NCI-H1436 treated with DMSO at 0.1 percent for 48 hours (cell line): ENCODE data around the gene SUPT3H.
"Not testable (repeated sequence)": the region's sequence is repeated elsewhere in the genome, so short reads cannot be mapped to it uniquely, and the experiment has no call there.

ENCODE experiments used
- DNase-seq: peaks from one replicate; lab custom pipeline; 2025; lab: John Stamatoyannopoulos, UW

SUPT3H gene

DNA sequence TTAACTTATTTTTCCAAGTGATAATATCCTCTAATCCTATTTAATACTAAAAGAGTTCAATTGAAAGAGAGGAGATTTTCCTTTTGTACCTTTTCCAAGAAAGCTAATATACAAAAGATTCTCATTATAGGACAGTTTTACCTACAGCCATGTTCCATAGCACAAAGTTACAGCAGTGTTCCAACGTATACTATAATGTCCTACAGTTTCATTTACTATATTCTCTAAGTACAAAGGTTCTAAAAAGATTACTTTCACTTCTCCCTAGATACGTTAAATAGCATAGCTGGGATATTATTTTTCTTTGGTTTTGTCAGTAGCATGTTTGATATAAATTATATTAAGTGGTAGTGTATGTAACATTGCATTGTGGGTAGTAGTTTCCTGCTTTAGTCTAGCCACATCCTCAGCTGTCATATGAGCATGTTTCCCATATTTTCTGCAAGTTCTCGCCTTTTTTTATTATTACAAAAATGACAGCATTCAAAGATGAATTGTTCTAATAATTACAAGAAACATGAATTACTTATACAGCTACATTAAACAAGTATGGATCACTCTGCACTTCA is 54.0 kb downstream of the SUPT3H start:
- DNase-seq, result no peak

GRCh38 chr6:45320349-45320748 is 57.4 kb downstream of the SUPT3H start:
- DNase-seq, result no peak

GRCh38 chr6:45314146-45314545 is 63.6 kb downstream of the SUPT3H start:
- no peak for DNase-seq

DNA sequence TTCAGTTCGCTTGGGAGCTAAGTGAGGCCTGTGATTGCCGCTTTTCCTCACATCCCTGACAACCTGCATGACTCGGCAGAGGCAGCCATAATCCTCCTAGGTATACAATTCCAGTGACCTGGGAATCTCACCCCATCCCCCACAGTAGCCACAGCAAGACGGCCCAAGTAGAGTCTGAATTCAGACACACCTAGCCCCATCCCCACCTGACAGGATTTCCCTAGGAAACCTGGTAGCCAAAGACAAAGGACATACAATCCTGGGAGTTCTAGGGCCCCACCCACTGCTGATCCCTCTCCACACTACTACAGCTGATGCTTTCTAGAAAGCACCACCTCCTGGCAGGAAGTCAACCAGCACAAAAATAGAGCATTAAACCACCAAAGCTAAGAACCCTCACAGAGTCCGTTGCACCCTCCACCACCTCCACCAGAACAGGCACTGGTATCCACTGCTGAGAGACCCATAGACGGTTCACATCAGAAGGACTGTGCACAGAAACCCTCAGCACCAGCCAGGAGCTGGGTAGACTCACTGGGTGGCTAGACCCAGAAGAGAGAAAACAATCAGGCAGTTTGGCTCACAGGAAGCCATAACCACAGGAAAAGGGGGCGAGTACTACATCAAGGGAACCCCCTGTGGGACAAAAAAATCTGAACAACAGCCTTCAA is 67.5 kb downstream of the SUPT3H start:
- no peak for DNase-seq

- no peak for DNase-seq
Observed at GRCh38 chr6:45305546-45305945, 72.2 kb downstream of the SUPT3H start.

DNA sequence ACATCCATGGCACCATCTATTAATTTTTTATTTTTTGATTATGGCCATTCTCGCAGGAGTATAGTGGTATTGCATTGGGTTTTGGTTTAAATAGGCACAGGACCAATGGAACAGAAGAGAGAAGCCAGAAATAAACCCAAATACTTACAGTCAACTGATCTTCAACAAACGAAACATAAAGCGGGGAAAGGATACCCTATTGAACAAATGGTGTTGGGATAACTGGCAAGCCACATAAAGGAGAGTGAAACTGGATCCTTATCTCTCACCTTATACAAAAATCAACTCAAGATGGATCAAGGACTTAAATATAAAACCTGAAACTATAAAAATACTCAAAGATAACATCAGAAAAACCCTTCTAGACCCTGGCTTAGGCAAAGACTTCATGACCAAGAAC is 74.9 kb downstream of the SUPT3H start:
- no peak for DNase-seq

DNA sequence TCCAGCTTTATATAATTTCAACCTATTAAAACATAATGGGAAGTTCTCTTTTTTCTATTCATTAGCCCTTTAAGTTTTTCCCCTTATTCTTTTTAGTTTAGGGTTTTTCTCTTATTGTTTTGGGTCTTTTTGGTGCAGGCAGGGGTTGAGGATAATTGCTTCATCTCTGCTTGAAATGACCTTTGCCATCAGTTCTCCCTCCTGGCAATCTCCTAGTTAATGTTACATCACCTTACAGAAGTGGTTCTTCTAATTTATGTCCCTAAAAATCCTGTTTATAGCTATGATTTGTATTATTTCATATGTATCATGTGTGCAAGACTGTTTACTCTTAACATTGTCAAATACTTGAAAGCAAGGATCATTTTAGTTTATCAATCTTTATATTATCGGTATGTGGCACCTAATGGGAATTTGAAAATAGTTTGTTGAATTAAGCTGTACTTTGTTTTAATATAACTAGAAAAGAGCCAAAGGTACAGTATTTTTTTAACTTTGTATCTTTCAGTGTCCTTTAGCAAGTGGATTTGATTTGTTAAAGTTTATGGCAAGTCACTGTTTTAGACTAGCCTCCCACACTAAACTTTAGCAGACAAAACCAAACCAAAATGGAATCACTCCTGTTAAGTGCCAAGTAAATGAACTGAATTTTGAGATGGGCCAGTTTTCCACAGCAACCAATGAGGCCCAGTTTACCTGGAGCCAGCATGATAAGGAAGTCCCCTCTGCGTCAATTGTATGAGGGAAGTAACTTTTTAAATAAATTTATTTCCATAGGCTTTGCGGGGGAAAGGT is 76.2 kb downstream of the SUPT3H start:
- DNase-seq, result no peak

GRCh38 chr6:45300736-45301135 is 77.0 kb downstream of the SUPT3H start:
- DNase-seq, result no peak

- DNase-seq, result no peak
Observed at GRCh38 chr6:45299096-45299581, 78.6 kb downstream of the SUPT3H start.

- no peak for DNase-seq
Observed at GRCh38 chr6:45297320-45297719, 80.4 kb downstream of the SUPT3H start.

DNA sequence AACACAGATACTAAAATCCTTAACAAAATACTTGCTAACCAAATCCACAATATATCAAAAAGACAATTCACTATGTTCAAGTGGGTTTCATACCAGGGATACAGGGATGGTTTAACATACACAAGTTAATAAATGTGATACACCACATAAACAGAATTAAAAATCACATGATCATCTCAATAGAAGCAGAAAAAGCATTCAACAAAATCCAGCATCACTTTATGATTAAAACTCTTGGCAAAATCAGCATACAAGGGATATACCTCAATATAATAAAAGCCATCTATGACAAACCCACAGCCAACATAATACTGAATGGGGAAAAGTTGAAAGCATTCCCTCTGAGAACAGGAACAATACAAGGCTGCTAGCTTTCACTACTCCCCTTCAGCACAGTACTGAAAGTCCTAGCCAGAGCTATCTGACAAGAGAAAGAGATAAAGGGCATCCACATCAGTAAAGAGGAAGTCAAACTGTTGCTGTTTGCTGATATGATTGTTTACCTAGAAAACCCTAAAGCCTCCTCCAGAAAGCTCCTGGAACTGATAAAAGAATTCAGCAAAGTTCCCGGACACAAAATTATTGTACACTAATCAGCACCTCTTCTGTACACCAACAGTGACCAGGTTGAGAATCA is 83.6 kb downstream of the SUPT3H start:
- DNase-seq, result not testable (repeated sequence)

GRCh38 chr6:45293306-45293705 is 84.4 kb downstream of the SUPT3H start:
- no peak for DNase-seq

GRCh38 chr6:45289751-45290514 is 87.8 kb downstream of the SUPT3H start:
- DNase-seq, result no peak

DNA sequence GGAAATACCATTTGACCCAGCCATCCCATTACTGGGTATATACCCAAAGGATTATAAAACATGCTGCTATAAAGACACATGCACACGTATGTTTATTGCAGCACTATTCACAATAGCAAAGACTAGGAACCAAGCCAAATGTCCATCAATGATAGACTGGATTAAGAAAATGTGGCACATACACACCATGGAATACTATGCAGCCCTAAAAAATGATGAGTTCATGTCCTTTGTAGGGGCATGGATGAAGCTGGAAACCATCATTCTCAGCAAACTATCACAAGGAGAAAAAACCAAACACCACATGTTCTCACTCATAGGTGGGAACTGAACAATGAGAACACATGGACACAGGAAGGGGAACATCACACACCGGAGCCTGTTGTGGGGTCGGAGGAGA is 91.0 kb downstream of the SUPT3H start:
- DNase-seq, result not testable (repeated sequence)

- no peak for DNase-seq
Observed at GRCh38 chr6:45278367-45278766, 99.4 kb downstream of the SUPT3H start.

DNA sequence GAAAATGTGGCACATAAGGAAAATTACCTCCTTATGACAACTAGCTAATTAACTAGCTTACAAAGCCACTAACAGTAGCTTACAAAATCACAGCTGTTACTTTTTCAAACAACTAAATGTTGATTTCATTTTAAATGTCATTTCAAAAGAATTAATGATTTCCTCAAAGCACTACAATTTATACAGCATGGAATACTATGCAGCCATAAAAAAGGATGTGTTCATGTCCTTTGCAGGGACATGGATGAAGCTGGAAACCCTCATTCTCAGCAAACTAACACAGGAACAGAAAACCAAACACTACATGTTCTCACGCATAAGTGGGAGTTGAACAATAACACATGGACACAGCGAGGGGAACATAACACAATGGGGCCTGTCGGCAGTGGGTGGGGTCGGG is 100.0 kb downstream of the SUPT3H start:
- not testable (repeated sequence) for DNase-seq

DNA sequence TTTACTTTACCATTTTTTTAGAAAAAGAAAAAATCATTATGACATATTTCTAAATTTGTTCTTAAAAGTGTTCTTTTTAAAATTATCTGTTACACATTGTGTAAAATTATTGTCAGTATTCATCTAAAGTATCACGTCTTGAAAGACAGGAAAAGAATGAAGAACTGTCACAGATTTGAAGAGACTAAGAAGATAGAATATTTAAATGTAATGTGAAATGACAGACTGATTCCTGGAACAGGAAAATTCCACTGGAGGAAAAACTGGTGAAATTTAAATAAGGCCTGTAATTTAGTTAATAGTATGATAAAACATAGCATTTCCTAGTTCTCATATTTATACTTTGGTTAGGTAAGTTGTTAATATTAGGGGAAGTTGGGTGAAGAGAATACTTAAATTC is 102.4 kb downstream of the SUPT3H start:
- DNase-seq, result no peak

- no peak for DNase-seq
Observed at GRCh38 chr6:45272626-45273025, 105.1 kb downstream of the SUPT3H start.

- DNase-seq, result no peak
Observed at GRCh38 chr6:45265246-45265645, 112.5 kb downstream of the SUPT3H start.

- no peak for DNase-seq
Observed at GRCh38 chr6:45260696-45261095, 117.0 kb downstream of the SUPT3H start.
